Measurements from ENCODE around the gene ELMOD1.

The ELMOD1 gene

DNA sequence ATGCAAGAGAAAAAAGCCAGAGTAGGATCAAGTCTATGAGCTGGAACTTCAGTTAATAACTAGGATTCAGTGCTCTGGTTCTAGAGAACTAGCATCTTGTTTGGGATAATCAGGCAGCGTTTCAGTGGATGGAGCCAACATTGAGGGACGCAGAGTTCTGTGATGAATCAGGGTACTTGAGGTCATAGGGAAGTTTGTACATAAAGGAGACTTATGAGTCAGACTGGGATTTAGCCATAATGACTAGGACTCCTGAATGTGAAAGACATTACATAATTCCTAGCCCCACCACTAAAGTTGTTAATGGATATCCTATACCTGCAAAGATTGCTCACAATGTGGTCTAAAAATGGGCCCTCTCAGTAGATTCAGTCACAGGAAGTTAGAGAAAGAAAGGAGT lies 114.1 kb downstream of the ELMOD1 start:
- H3K4me3 ChIP-seq (ENCODE audit: low read depth, low read length), result peak overlapping the region; percentile 44; the same call in 1 of the 2 replicates
- H3K4me1 ChIP-seq (ENCODE audit: control insufficient read depth, insufficient read depth, low read length, unreplicated experiment), result peaks cover 27% of the 10 kb centered on the region
- H3K79me2 ChIP-seq (ENCODE audit: control insufficient read depth, insufficient read depth, low read length, unreplicated experiment), result no peaks in the 10 kb centered on the region
- peak overlapping the region; percentile 97 for H3K27ac ChIP-seq (ENCODE audit: low read depth, low read length)
- no peaks in the 10 kb centered on the region for H3K36me3 ChIP-seq (ENCODE audit: insufficient read depth, low read length)
- H2AFZ ChIP-seq (ENCODE audit: low read length, unreplicated experiment), result peak overlapping the region; percentile 87
- H3K27me3 ChIP-seq (ENCODE audit: insufficient read depth, low read length), result no peaks in the 10 kb centered on the region

DNA sequence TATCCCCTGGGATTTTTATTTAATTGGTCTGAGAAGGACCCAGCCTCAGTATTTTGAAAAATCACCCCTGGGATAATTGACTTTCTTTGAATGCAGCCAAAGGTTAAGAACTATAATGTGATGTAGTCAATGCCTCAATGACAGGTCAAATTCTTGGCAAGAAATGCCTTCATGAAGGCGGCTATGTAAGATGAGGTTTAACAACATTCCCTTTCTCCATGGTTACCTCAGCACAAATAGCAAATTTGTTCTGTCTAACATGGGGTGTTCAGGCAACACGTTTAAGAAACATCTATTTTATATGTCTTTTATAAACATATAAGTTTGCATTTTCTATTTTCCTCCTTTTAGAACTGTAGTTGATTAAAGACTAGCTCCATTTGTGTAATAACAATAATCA lies 115.6 kb downstream of the ELMOD1 start:
- peaks cover 27% of the 10 kb centered on the region for H3K4me1 ChIP-seq (ENCODE audit: control insufficient read depth, insufficient read depth, low read length, unreplicated experiment)
- no peak overlapping the region for H2AFZ ChIP-seq (ENCODE audit: low read length, unreplicated experiment)
- no peaks in the 10 kb centered on the region for H3K79me2 ChIP-seq (ENCODE audit: control insufficient read depth, insufficient read depth, low read length, unreplicated experiment)
- no peak overlapping the region; the same call in 1 of the 2 replicates for H3K27ac ChIP-seq (ENCODE audit: low read depth, low read length)
- no peak overlapping the region for H3K4me3 ChIP-seq (ENCODE audit: low read depth, low read length)
- H3K36me3 ChIP-seq (ENCODE audit: insufficient read depth, low read length), result no peaks in the 10 kb centered on the region
- H3K27me3 ChIP-seq (ENCODE audit: insufficient read depth, low read length), result peaks cover 8% of the 10 kb centered on the region

DNA sequence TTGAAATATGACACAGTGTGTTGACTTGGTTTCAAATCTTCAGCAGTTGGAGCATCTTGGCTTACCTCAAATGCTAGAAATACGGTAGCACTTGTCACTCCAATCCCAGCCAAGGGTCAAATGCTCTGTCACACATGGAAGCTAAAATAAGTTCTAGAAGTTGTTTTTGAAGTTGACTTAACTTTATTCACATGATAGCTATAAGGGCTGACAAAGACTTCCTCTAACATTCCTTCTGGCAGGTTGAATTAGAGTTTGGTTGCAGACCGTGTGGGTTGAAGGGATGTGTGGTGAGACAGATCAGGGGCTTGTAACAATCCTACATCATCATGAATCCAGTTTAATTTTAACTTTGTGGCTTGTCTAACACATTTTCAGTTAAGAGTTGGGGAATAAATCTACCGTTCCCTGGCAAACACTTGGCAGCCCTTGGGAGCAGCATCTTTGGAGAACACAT lies 116.3 kb downstream of the ELMOD1 start:
- no peak overlapping the region for H3K4me3 ChIP-seq (ENCODE audit: low read depth, low read length)
- no peaks in the 10 kb centered on the region for H3K36me3 ChIP-seq (ENCODE audit: insufficient read depth, low read length)
- no peak overlapping the region for H3K27ac ChIP-seq (ENCODE audit: low read depth, low read length)
- peaks cover 11% of the 10 kb centered on the region for H3K27me3 ChIP-seq (ENCODE audit: insufficient read depth, low read length)
- H2AFZ ChIP-seq (ENCODE audit: low read length, unreplicated experiment), result no peak overlapping the region
- H3K79me2 ChIP-seq (ENCODE audit: control insufficient read depth, insufficient read depth, low read length, unreplicated experiment), result no peaks in the 10 kb centered on the region
- peaks cover 27% of the 10 kb centered on the region for H3K4me1 ChIP-seq (ENCODE audit: control insufficient read depth, insufficient read depth, low read length, unreplicated experiment)

DNA sequence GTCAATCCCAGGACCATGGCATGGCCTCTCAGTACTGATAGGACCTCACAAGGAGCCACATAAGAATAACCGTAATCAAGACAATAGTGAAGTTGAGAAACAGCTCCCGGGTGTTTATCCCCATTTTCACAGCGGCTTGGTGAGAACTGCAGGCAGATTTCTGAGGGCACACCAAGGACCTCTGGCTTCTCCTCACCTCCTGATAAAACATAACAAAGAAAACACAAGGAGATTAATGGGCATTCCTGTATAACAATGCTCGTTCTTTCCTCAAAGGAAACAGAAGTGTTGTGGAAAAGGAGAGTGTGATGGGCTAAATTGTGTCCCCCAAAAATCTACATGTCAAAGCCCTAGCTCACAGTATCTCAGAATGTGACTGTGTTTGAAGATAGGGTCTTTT lies 116.9 kb downstream of the ELMOD1 start:
- H3K27ac ChIP-seq (ENCODE audit: low read depth, low read length), result no peak overlapping the region
- no peak overlapping the region for H2AFZ ChIP-seq (ENCODE audit: low read length, unreplicated experiment)
- no peaks in the 10 kb centered on the region for H3K36me3 ChIP-seq (ENCODE audit: insufficient read depth, low read length)
- no peak overlapping the region for H3K4me3 ChIP-seq (ENCODE audit: low read depth, low read length)
- H3K79me2 ChIP-seq (ENCODE audit: control insufficient read depth, insufficient read depth, low read length, unreplicated experiment), result no peaks in the 10 kb centered on the region
- H3K4me1 ChIP-seq (ENCODE audit: control insufficient read depth, insufficient read depth, low read length, unreplicated experiment), result peaks cover 27% of the 10 kb centered on the region
- H3K27me3 ChIP-seq (ENCODE audit: insufficient read depth, low read length), result peaks cover 14% of the 10 kb centered on the region

DNA sequence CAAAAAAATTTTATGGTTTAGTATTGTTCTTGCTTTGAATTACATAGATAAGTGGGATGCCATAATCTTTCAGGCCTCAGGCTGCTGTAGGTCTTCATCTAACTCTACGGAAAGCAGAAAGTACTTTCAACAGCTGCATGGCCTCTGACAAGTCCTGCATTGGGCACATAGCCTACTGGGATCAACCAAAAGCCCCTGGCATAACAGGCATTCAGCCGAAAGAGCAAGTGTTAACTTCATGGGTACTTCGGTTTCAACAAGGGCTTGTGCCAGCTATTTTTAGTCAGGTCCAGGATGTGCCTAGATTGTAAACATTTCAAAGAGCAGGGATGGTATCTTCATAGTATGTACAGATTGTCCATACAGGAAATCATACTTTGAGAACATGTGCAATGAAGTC lies 117.8 kb downstream of the ELMOD1 start:
- no peaks in the 10 kb centered on the region for H3K36me3 ChIP-seq (ENCODE audit: insufficient read depth, low read length)
- no peaks in the 10 kb centered on the region for H3K79me2 ChIP-seq (ENCODE audit: control insufficient read depth, insufficient read depth, low read length, unreplicated experiment)
- no peak overlapping the region for H3K4me3 ChIP-seq (ENCODE audit: low read depth, low read length)
- H3K27ac ChIP-seq (ENCODE audit: low read depth, low read length), result no peak overlapping the region
- peaks cover 14% of the 10 kb centered on the region for H3K27me3 ChIP-seq (ENCODE audit: insufficient read depth, low read length)
- H3K4me1 ChIP-seq (ENCODE audit: control insufficient read depth, insufficient read depth, low read length, unreplicated experiment), result peaks cover 27% of the 10 kb centered on the region
- no peak overlapping the region for H2AFZ ChIP-seq (ENCODE audit: low read length, unreplicated experiment)

DNA sequence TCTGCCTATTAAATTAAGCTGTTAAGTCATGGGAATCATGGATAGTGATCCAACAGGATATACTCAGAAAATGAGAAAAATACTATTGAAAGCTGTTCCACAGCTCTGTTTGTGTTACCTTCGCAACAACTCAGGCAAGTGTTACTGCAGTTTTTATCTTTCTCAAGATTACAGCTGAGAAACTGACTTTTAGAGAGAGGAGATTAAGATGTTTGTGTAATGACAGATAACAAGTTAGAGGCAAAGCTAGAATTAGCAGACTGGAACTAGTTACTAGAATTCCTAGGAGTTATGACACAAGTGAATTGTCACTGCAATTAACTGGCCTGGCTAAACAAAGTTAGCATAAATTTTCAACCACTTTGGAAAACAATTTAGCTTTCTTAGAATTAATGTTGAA lies 119.4 kb downstream of the ELMOD1 start:
- no peaks in the 10 kb centered on the region for H3K79me2 ChIP-seq (ENCODE audit: control insufficient read depth, insufficient read depth, low read length, unreplicated experiment)
- no peaks in the 10 kb centered on the region for H3K36me3 ChIP-seq (ENCODE audit: insufficient read depth, low read length)
- peaks cover 14% of the 10 kb centered on the region for H3K27me3 ChIP-seq (ENCODE audit: insufficient read depth, low read length)
- H3K27ac ChIP-seq (ENCODE audit: low read depth, low read length), result no peak overlapping the region
- peaks cover 12% of the 10 kb centered on the region for H3K4me1 ChIP-seq (ENCODE audit: control insufficient read depth, insufficient read depth, low read length, unreplicated experiment)
- H2AFZ ChIP-seq (ENCODE audit: low read length, unreplicated experiment), result no peak overlapping the region
- no peak overlapping the region for H3K4me3 ChIP-seq (ENCODE audit: low read depth, low read length)

DNA sequence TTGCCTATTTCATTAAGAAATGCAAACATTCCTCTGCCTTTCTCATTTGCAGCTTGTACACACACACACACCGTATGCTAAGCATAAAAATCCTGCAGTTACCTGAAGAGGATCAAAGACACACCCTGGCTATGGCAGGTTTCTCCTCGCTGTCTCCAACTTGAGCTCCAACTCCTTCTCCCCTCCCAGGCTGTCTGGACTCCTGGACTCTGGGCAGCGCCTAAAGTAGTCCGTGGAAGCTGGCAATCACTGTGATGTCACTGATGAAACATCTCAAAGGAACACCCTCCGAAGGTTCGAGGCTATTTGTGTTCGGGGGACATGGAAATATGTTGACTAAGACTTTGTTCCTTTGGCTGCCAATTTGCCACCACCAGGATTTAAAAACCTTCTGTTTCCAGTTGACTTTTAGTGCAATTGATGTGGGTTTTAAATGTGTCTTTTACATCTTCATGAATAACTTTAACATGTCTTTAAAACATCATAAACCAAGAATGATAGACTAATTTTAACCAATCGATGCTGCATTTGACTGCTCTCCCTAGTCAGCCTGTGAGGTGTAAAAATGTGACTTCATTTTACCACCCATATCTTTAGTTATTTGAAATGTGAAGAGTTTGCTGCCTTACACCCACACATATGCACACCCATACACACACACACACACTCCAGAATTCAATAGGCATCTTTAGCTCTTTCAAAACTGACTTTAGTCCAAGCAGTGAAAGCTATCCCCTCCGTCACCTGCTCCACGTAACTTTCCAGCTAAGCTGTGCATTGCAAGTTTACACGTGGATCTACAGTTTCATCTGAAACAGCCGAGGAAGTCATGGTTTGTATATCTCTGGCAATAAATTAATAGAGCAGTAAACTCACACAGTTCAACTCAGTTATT lies 121.2 kb downstream of the ELMOD1 start, which contains the start of gene SLN:
SLN (minus strand) TSS at position 196 of the 895 bp plus-strand sequence.
- Histone ChIP-seq H3K36me3 (ENCODE audit: insufficient read depth, low read length) (no peaks in the 10 kb centered on the region), H3K4me3 (ENCODE audit: low read depth, low read length) (no peak within 1 kb of the TSS), H3K27me3 (ENCODE audit: insufficient read depth, low read length) (peaks cover 14% of the 10 kb centered on the region), H3K27ac (ENCODE audit: low read depth, low read length) (no peak within 1 kb of the TSS), H3K79me2 (ENCODE audit: control insufficient read depth, insufficient read depth, low read length, unreplicated experiment) (no peaks in the 10 kb centered on the region), H2AFZ (ENCODE audit: low read length, unreplicated experiment) (no peak within 1 kb of the TSS), H3K4me1 (ENCODE audit: control insufficient read depth, insufficient read depth, low read length, unreplicated experiment) (no peaks in the 10 kb centered on the region)

DNA sequence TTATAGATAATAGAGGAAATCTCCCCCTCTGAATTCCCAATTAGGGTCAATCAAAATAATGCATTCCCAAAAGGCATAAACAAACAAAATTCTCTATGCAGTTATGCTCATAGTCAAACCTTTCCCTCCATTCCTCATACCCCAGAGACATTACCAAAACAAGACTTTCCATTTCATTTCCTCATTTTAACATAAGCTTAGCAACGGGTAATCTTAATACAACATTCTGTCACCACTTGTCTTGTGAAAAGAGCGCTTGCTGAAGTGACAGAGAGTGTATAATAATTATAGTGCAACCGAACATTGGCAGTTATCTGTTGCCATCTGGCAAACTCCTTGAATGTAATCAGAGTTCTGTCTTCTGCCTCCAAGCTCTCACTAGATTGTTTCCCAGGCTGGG lies 122.1 kb downstream of the ELMOD1 start:
- H3K79me2 ChIP-seq (ENCODE audit: control insufficient read depth, insufficient read depth, low read length, unreplicated experiment), result no peaks in the 10 kb centered on the region
- peaks cover 14% of the 10 kb centered on the region for H3K27me3 ChIP-seq (ENCODE audit: insufficient read depth, low read length)
- H3K36me3 ChIP-seq (ENCODE audit: insufficient read depth, low read length), result no peaks in the 10 kb centered on the region
- no peaks in the 10 kb centered on the region for H3K4me1 ChIP-seq (ENCODE audit: control insufficient read depth, insufficient read depth, low read length, unreplicated experiment)
- no peak overlapping the region for H3K27ac ChIP-seq (ENCODE audit: low read depth, low read length)
- H3K4me3 ChIP-seq (ENCODE audit: low read depth, low read length), result no peak overlapping the region
- H2AFZ ChIP-seq (ENCODE audit: low read length, unreplicated experiment), result no peak overlapping the region

All from ACC112 (cell line).